Measurements from ENCODE around the gene ASPDH.

DNA sequence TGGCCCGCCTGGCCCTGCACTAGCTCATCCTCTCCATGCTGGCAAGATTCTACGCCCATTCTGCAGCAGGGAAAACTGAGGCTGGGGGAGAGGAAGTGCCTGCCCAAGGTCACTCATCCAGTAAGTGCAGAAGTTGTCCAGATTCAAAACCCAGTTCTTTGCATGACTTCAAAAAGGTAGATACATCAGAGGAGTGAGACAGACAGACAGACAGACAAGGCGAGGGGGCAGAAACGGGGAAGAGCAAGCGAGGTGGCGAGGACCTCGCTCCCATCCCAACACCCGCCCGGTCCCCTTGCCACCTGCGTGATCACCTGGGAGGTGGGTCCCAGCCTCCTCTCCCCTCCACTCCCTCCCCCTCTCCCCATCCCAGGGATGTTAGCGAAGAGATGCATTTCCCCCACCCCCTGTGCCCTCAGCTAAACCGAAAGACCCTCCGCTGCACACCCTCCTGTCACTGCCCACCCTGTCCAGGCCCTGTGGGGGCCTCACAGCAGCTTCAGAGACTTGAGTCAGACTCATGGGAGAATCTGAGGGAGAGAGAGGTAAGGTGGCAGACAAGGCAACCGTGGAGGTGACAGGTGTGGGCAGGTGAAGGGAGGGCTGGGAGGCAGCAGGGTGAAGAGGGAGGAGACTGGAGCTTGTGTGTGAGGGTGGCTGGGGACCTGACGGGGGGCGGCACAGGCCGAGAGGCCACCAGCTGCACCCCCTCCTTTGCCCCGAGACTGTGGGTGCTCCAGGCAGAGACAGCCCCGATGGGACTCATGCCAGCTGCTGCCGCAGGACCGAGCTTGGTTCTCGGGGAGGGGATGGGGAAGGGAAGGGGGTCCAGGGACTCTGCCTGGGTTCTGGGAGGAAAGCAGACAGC is 35.6 kb upstream of the ASPDH start:
- no peak for TF ChIP-seq CTCF (IDR thresholded peaks at IDR 0.05)
- TF ChIP-seq EZH2 (IDR thresholded peaks at IDR 0.05; ENCODE audit: borderline replicate concordance, insufficient read depth, low read depth, low read length, poor library complexity, severe bottlenecking), result no peak
